HL-60 (cell line): ENCODE results near the gene PRKAR1B.

Experiments used
- DNase-seq, 2 experiments: peaks; one replicate each; pipeline ENCODE4 v3.0.0-alpha.2; 2010 to 2020; ENCODE audit warnings: low read depth in 1 of 2, low spot score in 1 of 2
- H3K27ac ChIP-seq: fragments of 250-450 bp; sonication (Bioruptor Pico); replicated peaks from 2 replicates; pipeline ENCODE4 v1.5.1; 2020; ENCODE audit warnings: mild to moderate bottlenecking, moderate library complexity
- H3K27me3 ChIP-seq: fragments of 250-450 bp; sonication (Bioruptor Pico); 2 replicates; pipeline ENCODE4 v1.5.1; 2021; ENCODE audit warnings: mild to moderate bottlenecking, moderate library complexity; ENCODE audit not compliant: insufficient read depth, poor library complexity, severe bottlenecking
- H3K4me3 ChIP-seq: replicated peaks from 2 replicates; pipeline ENCODE4 v1.5.1; 2011; ENCODE audit warnings: mild to moderate bottlenecking, control low read depth, low read length; ENCODE audit not compliant: insufficient read depth
- CTCF ChIP-seq: IDR thresholded peaks from one replicate; pipeline ENCODE4 v1.5.1; 2011; ENCODE audit warnings: low read length, control low read depth, inconsistent platforms; ENCODE audit not compliant: insufficient read depth
- GABPA ChIP-seq: IDR thresholded peaks from 2 replicates; pipeline ENCODE4 v1.6.1; 2012; ENCODE audit warnings: low read depth
- POLR2AphosphoS5 ChIP-seq: IDR thresholded peaks from 2 replicates; pipeline ENCODE4 v1.6.1; 2012; ENCODE audit warnings: low read depth
- REST ChIP-seq: IDR thresholded peaks from 2 replicates; pipeline ENCODE4 v1.6.1; 2012; ENCODE audit warnings: low read depth; ENCODE audit not compliant: insufficient replicate concordance
- SPI1 ChIP-seq: IDR thresholded peaks from 2 replicates; pipeline ENCODE4 v1.6.1; 2012; ENCODE audit warnings: low read depth, mild to moderate bottlenecking, borderline replicate concordance

The PRKAR1B gene

GRCh38 chr7:501526-501925 is 225.6 kb downstream of the PRKAR1B start:
- H3K27me3 ChIP-seq = no peaks in the 10 kb centered on the region
- DNase-seq = no peak
- H3K27ac ChIP-seq = no peak overlapping the region
- H3K4me3 ChIP-seq = no peak overlapping the region
- TF ChIP-seq CTCF (no peak), POLR2AphosphoS5 (no peak), REST (no peak), GABPA (no peak), SPI1 (no peak)

GRCh38 chr7:500521-501420 is 226.3 kb downstream of the PRKAR1B start:
- no peaks in the 10 kb centered on the region for H3K27me3 ChIP-seq
- no peak overlapping the region for H3K4me3 ChIP-seq
- no peak for DNase-seq
- no peak overlapping the region for H3K27ac ChIP-seq
- no peak for TF ChIP-seq POLR2AphosphoS5
- TF ChIP-seq CTCF = no peak
- no peak for TF ChIP-seq GABPA
- TF ChIP-seq SPI1 = no peak
- no peak for TF ChIP-seq REST

GRCh38 chr7:499853-500485 is 227.1 kb downstream of the PRKAR1B start:
- TF ChIP-seq CTCF (no peak), GABPA (no peak), REST (no peak), POLR2AphosphoS5 (no peak), SPI1 (no peak)
- Histone ChIP-seq H3K27ac (no peak overlapping the region), H3K4me3 (no peak overlapping the region), H3K27me3 (no peaks in the 10 kb centered on the region)
- no peak for DNase-seq
